ENCODE results near the gene KCNJ11. TPM values are rescaled to one million over a fixed set of nuclear protein-coding genes. Genes with fewer than 3 reads are reported as not detected.

The KCNJ11 gene
- total RNA-seq, 4 donors from 2014 or later, result 1.7 to 6.0 (median 3.2) TPM; not detected in 1

- DNase-seq, result peak in 1 of 3 donors; percentile 20
- H3K4me3 ChIP-seq, result no peak overlapping the region
- no peak for TF ChIP-seq CTCF (IDR thresholded peaks at IDR 0.05)
- TF ChIP-seq POLR2A (IDR thresholded peaks at IDR 0.05), result no peak
- H3K9me3 ChIP-seq, result no peaks in the 10 kb centered on the region
- H3K27ac ChIP-seq, result no peak overlapping the region
- no peaks in the 10 kb centered on the region for H3K27me3 ChIP-seq
- H3K4me1 ChIP-seq, result no peaks in the 10 kb centered on the region
- no peaks in the 10 kb centered on the region for H3K36me3 ChIP-seq
These were observed 15.7 kb upstream of the KCNJ11 start for GRCh38 chr11:17403980-17404759.

GRCh38 chr11:17402486-17402885, 14.0 kb upstream of the KCNJ11 start:
- DNase-seq, result peak in 1 of 3 donors; percentile 27
- H3K27me3 ChIP-seq, result no peaks in the 10 kb centered on the region
- no peaks in the 10 kb centered on the region for H3K36me3 ChIP-seq
- no peaks in the 10 kb centered on the region for H3K4me1 ChIP-seq
- H3K27ac ChIP-seq, result no peak overlapping the region
- no peak for TF ChIP-seq CTCF (IDR thresholded peaks at IDR 0.05)
- no peak for TF ChIP-seq POLR2A (IDR thresholded peaks at IDR 0.05)
- H3K4me3 ChIP-seq, result no peak overlapping the region
- H3K9me3 ChIP-seq, result no peaks in the 10 kb centered on the region

GRCh38 chr11:17401841-17402240, 13.4 kb upstream of the KCNJ11 start:
- DNase-seq, result no peak
- no peaks in the 10 kb centered on the region for H3K36me3 ChIP-seq
- no peaks in the 10 kb centered on the region for H3K27me3 ChIP-seq
- no peaks in the 10 kb centered on the region for H3K9me3 ChIP-seq
- H3K4me3 ChIP-seq, result no peak overlapping the region
- no peaks in the 10 kb centered on the region for H3K4me1 ChIP-seq
- no peak overlapping the region for H3K27ac ChIP-seq
- TF ChIP-seq POLR2A (IDR thresholded peaks at IDR 0.05) (no peak), CTCF (IDR thresholded peaks at IDR 0.05) (no peak)

GRCh38 chr11:17401316-17401715, 12.9 kb upstream of the KCNJ11 start:
- no peak for TF ChIP-seq CTCF (IDR thresholded peaks at IDR 0.05)
- no peak for TF ChIP-seq POLR2A (IDR thresholded peaks at IDR 0.05)

GRCh38 chr11:17400048-17400775, 11.8 kb upstream of the KCNJ11 start:
- TF ChIP-seq POLR2A (IDR thresholded peaks at IDR 0.05), result no peak
- no peak for TF ChIP-seq CTCF (IDR thresholded peaks at IDR 0.05)
- H3K36me3 ChIP-seq, result no peaks in the 10 kb centered on the region
- no peak overlapping the region for H3K4me3 ChIP-seq
- peak overlapping the region in 1 of 4 donors; percentile 51 for H3K27ac ChIP-seq
- H3K27me3 ChIP-seq, result no peaks in the 10 kb centered on the region
- no peaks in the 10 kb centered on the region for H3K4me1 ChIP-seq
- peak in 1 of 3 donors; percentile 47 for DNase-seq
- H3K9me3 ChIP-seq, result no peaks in the 10 kb centered on the region

More at GRCh38 chr11:17401316-17401715, 12.9 kb upstream of the KCNJ11 start:
- Histone ChIP-seq H3K4me3 (no peak overlapping the region), H3K9me3 (no peaks in the 10 kb centered on the region), H3K36me3 (no peaks in the 10 kb centered on the region), H3K27me3 (no peaks in the 10 kb centered on the region), H3K4me1 (no peaks in the 10 kb centered on the region), H3K27ac (peak overlapping the region in 1 of 4 donors; percentile 51)
- DNase-seq, result peak in 1 of 3 donors; percentile 25

Measured in Peyer's patch (tissue), 4 donors.